GM21381 (cell line): ENCODE data around the gene GALR2.

ENCODE experiments used
- ATAC-seq: cut with Tn5 transposase; IDR thresholded peaks from one replicate; pipeline ENCODE4 v1.9.1; 2021; ENCODE audit warnings: mild to moderate bottlenecking, moderate library complexity; ENCODE audit not compliant: unreplicated experiment

Gene GALR2

GRCh38 chr17:76092526-76093413, 18.2 kb downstream of the GALR2 start:
- ATAC-seq = no peak

GRCh38 chr17:76094046-76094445, 19.5 kb downstream of the GALR2 start:
- no peak for ATAC-seq

GRCh38 chr17:76095943-76096342, 21.4 kb downstream of the GALR2 start:
- ATAC-seq = no peak

- no peak for ATAC-seq
Measured at GRCh38 chr17:76097716-76098295, 23.2 kb downstream of the GALR2 start.

- ATAC-seq = no peak
Measured at GRCh38 chr17:76102944-76103273, 28.3 kb downstream of the GALR2 start.

GRCh38 chr17:76103274-76104139, 28.9 kb downstream of the GALR2 start, which contains the start of gene EXOC7:
EXOC7 (minus strand) TSS chr17:76103787; CDS start chr17:76103692, 95 bp downstream.
- peak; percentile 87 for ATAC-seq

GRCh38 chr17:76104140-76104895, 29.7 kb downstream of the GALR2 start:
- no peak for ATAC-seq

- ATAC-seq = no peak
Measured at GRCh38 chr17:76104896-76105231, 30.3 kb downstream of the GALR2 start.

- ATAC-seq = no peak
Measured at GRCh38 chr17:76106703-76107102, 32.1 kb downstream of the GALR2 start.

- ATAC-seq = no peak
Measured at GRCh38 chr17:76107509-76107908, 32.9 kb downstream of the GALR2 start.

- ATAC-seq = no peak
Measured at GRCh38 chr17:76111956-76112355, 37.4 kb downstream of the GALR2 start.

GRCh38 chr17:76115138-76115754, 40.7 kb downstream of the GALR2 start:
- ATAC-seq = no peak

- no peak for ATAC-seq
Measured at GRCh38 chr17:76119409-76120371, 45.1 kb downstream of the GALR2 start.

- no peak for ATAC-seq
Measured at GRCh38 chr17:76120658-76121008, 46.1 kb downstream of the GALR2 start.

- ATAC-seq = no peak
Measured at GRCh38 chr17:76121932-76122430, 47.4 kb downstream of the GALR2 start.

GRCh38 chr17:76122431-76123190, 48.0 kb downstream of the GALR2 start:
- no peak for ATAC-seq

GRCh38 chr17:76123191-76123499, 48.6 kb downstream of the GALR2 start:
- no peak for ATAC-seq

- ATAC-seq = no peak
Measured at GRCh38 chr17:76123749-76124581, 49.4 kb downstream of the GALR2 start.
